K562 (cell line): ENCODE results near the gene ACOT7. TPM values are rescaled to one million over a fixed set of nuclear protein-coding genes. Genes with fewer than 3 reads are reported as not detected.
A peak's percentile ranks its signal among the peaks of the same experiment; 100 is the strongest.

Source experiments
- CBFA2T3 ChIP-seq: fragments of 450-650 bp; IDR thresholded peaks from 2 replicates; pipeline ENCODE4 v1.6.1; 2017
- CCNT2 ChIP-seq: IDR thresholded peaks from 2 replicates; pipeline ENCODE4 v1.6.1; 2011; ENCODE audit warnings: borderline replicate concordance, low read depth, mild to moderate bottlenecking, moderate library complexity, mixed read lengths, low read length; ENCODE audit not compliant: insufficient read length; ENCODE audit errors: extremely low read depth
- E2F8 ChIP-seq: fragments of 450-650 bp; IDR thresholded peaks from 2 replicates; pipeline ENCODE4 v1.7.1; 2018; ENCODE audit warnings: mild to moderate bottlenecking, low read depth; ENCODE audit not compliant: partially characterized antibody
- GATAD2B ChIP-seq: fragments of 450-650 bp; IDR thresholded peaks from 2 replicates; pipeline ENCODE4 v1.6.1; 2017; ENCODE audit warnings: mild to moderate bottlenecking, borderline replicate concordance
- HINFP ChIP-seq: fragments of 450-650 bp; conservative IDR thresholded peaks from 2 replicates; pipeline ENCODE4 v1.6.1; 2016; ENCODE audit warnings: missing genetic modification characterization, low read depth, mild to moderate bottlenecking, control low read depth, missing compliant biosample characterization
- HIVEP1 ChIP-seq: fragments of 250-450 bp; sonication (Bioruptor Pico); IDR thresholded peaks from 2 replicates; pipeline ENCODE4 v1.4.0; 2020; ENCODE audit warnings: mild to moderate bottlenecking
- KDM2B ChIP-seq: fragments of 250-450 bp; sonication (Bioruptor Pico); IDR thresholded peaks from 2 replicates; pipeline ENCODE4 v1.8.0; 2021; ENCODE audit warnings: mild to moderate bottlenecking, moderate library complexity
- KLF1 ChIP-seq: fragments of 450-650 bp; IDR thresholded peaks from 2 replicates; pipeline ENCODE4 v1.6.1; 2016; ENCODE audit warnings: missing genetic modification characterization, missing compliant biosample characterization
- MEF2D ChIP-seq: conservative IDR thresholded peaks from 2 replicates; pipeline ENCODE4 v1.6.1; 2016; ENCODE audit warnings: low read depth, missing genetic modification characterization, missing compliant biosample characterization
- NFIX ChIP-seq: fragments of 250-450 bp; sonication (Bioruptor Pico); IDR thresholded peaks from 2 replicates; pipeline ENCODE4 v1.4.0; 2020; ENCODE audit warnings: low read depth, mild to moderate bottlenecking, moderate library complexity
- RBM14 ChIP-seq: fragments of 200-400 bp; formaldehyde crosslinking; IDR thresholded peaks from 2 replicates; pipeline ENCODE4 v1.6.1; 2018; ENCODE audit warnings: low read depth, mild to moderate bottlenecking, low read length, moderate library complexity, borderline replicate concordance; ENCODE audit not compliant: insufficient read depth
- THRA ChIP-seq: fragments of 450-650 bp; IDR thresholded peaks from 2 replicates; pipeline ENCODE4 v1.6.1; 2017; ENCODE audit warnings: mild to moderate bottlenecking, moderate library complexity
- TOE1 ChIP-seq, 2 experiments: fragments of 450-650 bp in 1 of 2; sonication (generic) in 1 of 2; formaldehyde crosslinking in 1 of 2; IDR thresholded peaks; 2 replicates each; pipeline versions ENCODE4 v1.7.1 to v1.8.0; 2016 to 2022; ENCODE audit warnings: borderline replicate concordance in 2 of 2, mild to moderate bottlenecking in 2 of 2, antibody characterized with exemption in 1 of 2, inconsistent platforms in 1 of 2, low read depth in 1 of 2, missing genetic modification reagents in 1 of 2, moderate library complexity in 1 of 2
- YBX1 ChIP-seq: fragments of 450-650 bp; IDR thresholded peaks from 2 replicates; pipeline ENCODE4 v1.7.1; 2016; ENCODE audit warnings: mild to moderate bottlenecking
- ZFX ChIP-seq: sonication (generic); formaldehyde crosslinking; IDR thresholded peaks from 2 replicates; pipeline ENCODE4 v1.8.0; 2022; ENCODE audit warnings: mild to moderate bottlenecking, missing genetic modification reagents, moderate library complexity
- ZNF609 ChIP-seq: sonication (generic); formaldehyde crosslinking; IDR thresholded peaks from 2 replicates; pipeline ENCODE4 v1.8.1; 2023; ENCODE audit warnings: missing genetic modification reagents, mild to moderate bottlenecking, borderline replicate concordance
- polyA plus RNA-seq, 8 experiments: library from polyadenylated mRNA; depleted of rRNA in 4 of 8; stranded (reverse) in 5 of 8; unstranded in 3 of 8; fragments of >200 nt; fragmentation: Nextera tagmentation in 2 of 8; fragmentation: Illumina TruSeq in 1 of 8; extraction: Ambion mirVana in 2 of 8; extraction: Trizol in 1 of 8; gene quantifications; 2 replicates each; pipeline versions ENCODE4 v1.2.1 to v1.2.3, GENCODE V29; 2011 to 2014; ENCODE audit warnings: inconsistent platforms in 1 of 8, missing spikeins in 1 of 8
- total RNA-seq, 7 experiments: library from RNA; depleted of rRNA in 6 of 7; stranded (reverse); fragments of >200 nt in 6 of 7; fragmentation: Illumina TruSeq in 2 of 7; extraction: Trizol in 2 of 7; gene quantifications; 2 replicates each; pipeline versions ENCODE4 v1.2.1 to v1.2.3, GENCODE V29; 2011 to 2021; ENCODE audit warnings: low replicate concordance in 1 of 7

Gene ACOT7
- total and polyA plus RNA-seq, 9 of the 15 experiments (the other 6 are each of a cell fraction or from before 2014, with no cell fraction given), result 7.0 to 92.6 (median 37.2) TPM

- TF ChIP-seq ZNF609 (CRISPR knock-in tag) (no peak), ZFX (peak; percentile 39), NFIX (CRISPR knock-in tag) (no peak), HINFP (tag) (no peak), CBFA2T3 (no peak), RBM14 (no peak), TOE1 (IDR thresholded peaks at IDR 0.05; ENCODE audit: borderline replicate concordance) (no peak), TOE1 (CRISPR knock-in tag; IDR thresholded peaks at IDR 0.05; ENCODE audit: borderline replicate concordance, low read depth) (no peak), KLF1 (tag) (no peak), THRA (no peak), YBX1 (no peak), HIVEP1 (CRISPR knock-in tag) (no peak), KDM2B (CRISPR knock-in tag) (peak; percentile 94), E2F8 (no peak), CCNT2 (peak; percentile 10), MEF2D (tag) (no peak), GATAD2B (no peak)
These were observed 133.1 kb downstream of the ACOT7 start (continued) for GRCh38 chr1:6260433-6260934.
